ENCODE measurements around the gene CFAP54. TPM values are rescaled to one million over a fixed set of nuclear protein-coding genes. Genes with fewer than 3 reads are reported as not detected.

Gene CFAP54
- total RNA-seq, 1 donor from 2014 or later, result 1.1 TPM

- Histone ChIP-seq H3K9me3 (ENCODE audit: insufficient read depth, low read depth, low read length) (no peaks in the 10 kb centered on the region), H3K9ac (ENCODE audit: low read length) (no peak overlapping the region), H3K4me3 (ENCODE audit: insufficient read depth, low read depth, low read length) (no peak overlapping the region), H3K4me1 (ENCODE audit: insufficient read depth, low read length) (no peaks in the 10 kb centered on the region), H3K4me2 (ENCODE audit: low read length) (no peak overlapping the region), H3K27me3 (ENCODE audit: insufficient read depth, low read length) (no peaks in the 10 kb centered on the region), H3K27ac (ENCODE audit: low read depth, low read length) (no peak overlapping the region), H3K79me2 (ENCODE audit: insufficient read depth, low read length) (no peaks in the 10 kb centered on the region), H2AFZ (ENCODE audit: low read depth, low read length) (no peak overlapping the region), H4K20me1 (ENCODE audit: insufficient read depth, low read length) (no peaks in the 10 kb centered on the region), H3K36me3 (ENCODE audit: insufficient read depth, low read length) (no peaks in the 10 kb centered on the region)
- TF ChIP-seq EZH2 (IDR thresholded peaks at IDR 0.05; ENCODE audit: insufficient read depth, low read length) (no peak), CTCF (IDR thresholded peaks at IDR 0.05; ENCODE audit: insufficient read depth, low read depth, low read length) (no peak)
- Mint-ChIP-seq H3K4me1 (ENCODE audit: low read depth, unreplicated experiment) (peaks cover 9% of the 10 kb centered on the region), H3K36me3 (ENCODE audit: low read depth, unreplicated experiment) (no peaks in the 10 kb centered on the region), H3K27ac (ENCODE audit: unreplicated experiment) (peak overlapping the region; percentile 56), H3K9me3 (ENCODE audit: unreplicated experiment) (no peaks in the 10 kb centered on the region), H3K4me3 (ENCODE audit: unreplicated experiment) (no peak overlapping the region), H3K27me3 (ENCODE audit: low read depth, unreplicated experiment) (no peaks in the 10 kb centered on the region)
- DNase-seq (ENCODE audit: low read depth) (no peak), FAIRE-seq (no peak)
These were observed 5.8 kb downstream of the CFAP54 start for GRCh38 chr12:96495155-96495554.

- Histone ChIP-seq H3K79me2 (ENCODE audit: insufficient read depth, low read length) (no peaks in the 10 kb centered on the region), H3K4me1 (ENCODE audit: insufficient read depth, low read length) (peaks cover 4% of the 10 kb centered on the region), H2AFZ (ENCODE audit: low read depth, low read length) (no peak overlapping the region), H3K36me3 (ENCODE audit: insufficient read depth, low read length) (no peaks in the 10 kb centered on the region), H3K9ac (ENCODE audit: low read length) (no peak overlapping the region), H3K27ac (ENCODE audit: low read depth, low read length) (no peak overlapping the region), H4K20me1 (ENCODE audit: insufficient read depth, low read length) (no peaks in the 10 kb centered on the region), H3K27me3 (ENCODE audit: insufficient read depth, low read length) (no peaks in the 10 kb centered on the region), H3K4me2 (ENCODE audit: low read length) (no peak overlapping the region), H3K9me3 (ENCODE audit: insufficient read depth, low read depth, low read length) (no peaks in the 10 kb centered on the region), H3K4me3 (ENCODE audit: insufficient read depth, low read depth, low read length) (no peak overlapping the region)
- Mint-ChIP-seq H3K27ac (ENCODE audit: unreplicated experiment) (no peak overlapping the region), H3K27me3 (ENCODE audit: low read depth, unreplicated experiment) (no peaks in the 10 kb centered on the region), H3K4me1 (ENCODE audit: low read depth, unreplicated experiment) (peaks cover 10% of the 10 kb centered on the region), H3K36me3 (ENCODE audit: low read depth, unreplicated experiment) (no peaks in the 10 kb centered on the region), H3K9me3 (ENCODE audit: unreplicated experiment) (no peaks in the 10 kb centered on the region), H3K4me3 (ENCODE audit: unreplicated experiment) (no peak overlapping the region)
- no peak for FAIRE-seq
- TF ChIP-seq EZH2 (IDR thresholded peaks at IDR 0.05; ENCODE audit: insufficient read depth, low read length), result no peak
- TF ChIP-seq CTCF (IDR thresholded peaks at IDR 0.05; ENCODE audit: insufficient read depth, low read depth, low read length), result no peak
- no peak for DNase-seq (ENCODE audit: low read depth)
These were observed 6.6 kb downstream of the CFAP54 start for GRCh38 chr12:96495841-96496545.

GRCh38 chr12:96496944-96497343 lies 7.6 kb downstream of the CFAP54 start:
- Histone ChIP-seq H3K27me3 (ENCODE audit: insufficient read depth, low read length) (no peaks in the 10 kb centered on the region), H3K4me3 (ENCODE audit: insufficient read depth, low read depth, low read length) (no peak overlapping the region), H3K36me3 (ENCODE audit: insufficient read depth, low read length) (no peaks in the 10 kb centered on the region), H2AFZ (ENCODE audit: low read depth, low read length) (no peak overlapping the region), H3K79me2 (ENCODE audit: insufficient read depth, low read length) (no peaks in the 10 kb centered on the region), H3K9ac (ENCODE audit: low read length) (no peak overlapping the region), H3K4me2 (ENCODE audit: low read length) (no peak overlapping the region), H3K27ac (ENCODE audit: low read depth, low read length) (no peak overlapping the region), H3K9me3 (ENCODE audit: insufficient read depth, low read depth, low read length) (no peaks in the 10 kb centered on the region), H4K20me1 (ENCODE audit: insufficient read depth, low read length) (no peaks in the 10 kb centered on the region), H3K4me1 (ENCODE audit: insufficient read depth, low read length) (peaks cover 10% of the 10 kb centered on the region)
- H3K27ac Mint-ChIP-seq (ENCODE audit: unreplicated experiment), result no peak overlapping the region
- FAIRE-seq, result no peak
- no peaks in the 10 kb centered on the region for H3K36me3 Mint-ChIP-seq (ENCODE audit: low read depth, unreplicated experiment)
- no peak for DNase-seq (ENCODE audit: low read depth)
- H3K4me1 Mint-ChIP-seq (ENCODE audit: low read depth, unreplicated experiment), result peaks cover 20% of the 10 kb centered on the region
- no peak for TF ChIP-seq CTCF (IDR thresholded peaks at IDR 0.05; ENCODE audit: insufficient read depth, low read depth, low read length)
- no peak for TF ChIP-seq EZH2 (IDR thresholded peaks at IDR 0.05; ENCODE audit: insufficient read depth, low read length)
- H3K27me3 Mint-ChIP-seq (ENCODE audit: low read depth, unreplicated experiment), result no peaks in the 10 kb centered on the region
- H3K9me3 Mint-ChIP-seq (ENCODE audit: unreplicated experiment), result no peaks in the 10 kb centered on the region
- no peak overlapping the region for H3K4me3 Mint-ChIP-seq (ENCODE audit: unreplicated experiment)
